Measurements from ENCODE around the gene ADAMTS4.
"Not testable (repeated sequence)": the region's sequence is repeated elsewhere in the genome, so short reads cannot be mapped to it uniquely, and the experiment has no call there.

ADAMTS4 gene, protein sequence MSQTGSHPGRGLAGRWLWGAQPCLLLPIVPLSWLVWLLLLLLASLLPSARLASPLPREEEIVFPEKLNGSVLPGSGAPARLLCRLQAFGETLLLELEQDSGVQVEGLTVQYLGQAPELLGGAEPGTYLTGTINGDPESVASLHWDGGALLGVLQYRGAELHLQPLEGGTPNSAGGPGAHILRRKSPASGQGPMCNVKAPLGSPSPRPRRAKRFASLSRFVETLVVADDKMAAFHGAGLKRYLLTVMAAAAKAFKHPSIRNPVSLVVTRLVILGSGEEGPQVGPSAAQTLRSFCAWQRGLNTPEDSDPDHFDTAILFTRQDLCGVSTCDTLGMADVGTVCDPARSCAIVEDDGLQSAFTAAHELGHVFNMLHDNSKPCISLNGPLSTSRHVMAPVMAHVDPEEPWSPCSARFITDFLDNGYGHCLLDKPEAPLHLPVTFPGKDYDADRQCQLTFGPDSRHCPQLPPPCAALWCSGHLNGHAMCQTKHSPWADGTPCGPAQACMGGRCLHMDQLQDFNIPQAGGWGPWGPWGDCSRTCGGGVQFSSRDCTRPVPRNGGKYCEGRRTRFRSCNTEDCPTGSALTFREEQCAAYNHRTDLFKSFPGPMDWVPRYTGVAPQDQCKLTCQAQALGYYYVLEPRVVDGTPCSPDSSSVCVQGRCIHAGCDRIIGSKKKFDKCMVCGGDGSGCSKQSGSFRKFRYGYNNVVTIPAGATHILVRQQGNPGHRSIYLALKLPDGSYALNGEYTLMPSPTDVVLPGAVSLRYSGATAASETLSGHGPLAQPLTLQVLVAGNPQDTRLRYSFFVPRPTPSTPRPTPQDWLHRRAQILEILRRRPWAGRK

GRCh38 chr1:161198897-161199431, at the start of gene ADAMTS4:
ADAMTS4 (minus strand) TSS chr1:161199054; CDS start chr1:161198627, 427 bp downstream.
- no peak for DNase-seq

DNA sequence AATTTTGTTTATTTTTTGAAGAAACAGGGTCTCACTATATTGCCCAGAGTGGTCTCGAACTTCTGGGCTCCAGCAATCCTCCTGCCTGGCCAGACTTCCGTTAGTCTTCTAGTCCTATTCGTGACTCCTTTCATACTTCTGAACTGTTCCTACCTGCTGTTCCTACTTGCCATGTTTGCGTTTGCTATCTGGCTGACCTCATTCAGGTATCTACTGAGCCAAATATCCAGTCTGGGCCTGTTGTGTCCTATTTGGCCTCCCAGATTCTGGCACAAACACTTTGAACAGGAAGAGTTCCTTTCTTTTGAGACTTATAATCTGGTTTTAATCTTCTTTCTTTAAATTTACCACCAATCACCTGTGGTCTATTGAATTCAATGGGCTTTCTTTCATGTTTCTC, 46.0 kb upstream of the ADAMTS4 start:
- DNase-seq, result no peak

DNA sequence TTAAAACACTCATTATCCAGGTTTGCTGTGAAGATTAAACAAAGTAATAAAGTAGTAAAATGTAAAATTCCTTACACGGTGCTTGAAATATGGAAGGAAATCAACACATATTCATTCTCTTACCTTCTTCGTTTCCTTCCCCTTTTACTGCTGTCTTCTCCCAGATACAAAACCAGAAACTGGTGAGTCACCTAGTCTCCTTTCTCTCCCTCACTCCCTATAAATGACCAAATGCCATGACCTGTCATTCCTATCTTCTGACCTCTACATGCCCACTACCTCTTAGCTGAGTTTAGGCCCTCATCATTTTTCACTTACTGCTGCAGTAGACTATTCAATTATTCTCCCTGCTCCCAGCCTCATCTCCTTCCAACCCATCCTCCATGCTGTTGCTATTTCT, 43.5 kb upstream of the ADAMTS4 start:
- DNase-seq, result no peak

GRCh38 chr1:161241682-161242081, 42.8 kb upstream of the ADAMTS4 start:
- no peak for DNase-seq

DNA sequence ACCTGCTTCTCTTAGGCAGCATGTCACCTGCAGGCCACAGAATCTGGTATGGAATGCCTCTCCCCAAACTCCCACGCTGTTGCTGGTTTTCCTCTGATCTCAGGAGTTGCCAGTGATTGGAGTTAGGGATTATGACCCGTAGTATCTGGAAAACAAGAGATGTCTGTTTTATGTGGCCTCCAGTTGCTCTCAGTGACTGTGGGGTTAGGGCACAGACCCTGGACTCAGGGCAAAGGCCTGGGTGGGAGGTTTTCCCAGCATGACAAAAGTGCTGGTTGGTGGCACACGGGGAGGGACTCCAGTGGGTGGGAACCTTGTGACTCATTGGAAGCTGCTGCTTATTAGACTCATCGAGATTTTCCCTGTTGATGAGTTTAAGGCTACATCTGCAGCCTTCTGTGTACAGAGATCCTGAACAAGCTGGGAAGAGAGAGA, 39.2 kb upstream of the ADAMTS4 start, which contains the start of gene NR1I3:
NR1I3 (minus strand) TSS at position 165 of the 435 bp plus-strand sequence. CDS start 1,638 bp downstream, outside the sequence.
- DNase-seq, result no peak

GRCh38 chr1:161235957-161236775, 37.3 kb upstream of the ADAMTS4 start:
- DNase-seq, result no peak

- DNase-seq, result no peak
Measured at GRCh38 chr1:161233102-161233501, 34.2 kb upstream of the ADAMTS4 start.

DNA sequence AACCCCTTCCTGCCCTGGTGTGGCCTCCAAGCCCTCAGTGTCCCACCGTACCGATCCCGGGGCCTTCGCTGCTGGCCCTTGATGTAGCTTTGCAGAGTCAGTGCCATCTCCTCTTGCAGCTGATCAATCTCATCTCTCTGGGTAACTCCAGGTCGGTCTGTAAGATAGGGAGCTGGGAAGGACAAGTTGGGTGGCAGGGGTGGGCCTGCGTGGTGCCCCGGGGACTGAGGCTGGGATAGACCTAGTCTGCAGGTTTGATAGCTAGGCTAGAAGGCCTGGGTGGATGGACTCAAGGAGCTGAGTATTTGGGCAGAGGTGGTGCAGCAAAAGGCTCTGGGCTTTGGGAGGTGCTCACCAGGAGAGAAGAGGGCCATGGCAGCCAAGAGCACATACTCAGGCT, 31.9 kb upstream of the ADAMTS4 start:
- no peak for DNase-seq

GRCh38 chr1:161229896-161230295, 31.0 kb upstream of the ADAMTS4 start:
- DNase-seq, result no peak

DNA sequence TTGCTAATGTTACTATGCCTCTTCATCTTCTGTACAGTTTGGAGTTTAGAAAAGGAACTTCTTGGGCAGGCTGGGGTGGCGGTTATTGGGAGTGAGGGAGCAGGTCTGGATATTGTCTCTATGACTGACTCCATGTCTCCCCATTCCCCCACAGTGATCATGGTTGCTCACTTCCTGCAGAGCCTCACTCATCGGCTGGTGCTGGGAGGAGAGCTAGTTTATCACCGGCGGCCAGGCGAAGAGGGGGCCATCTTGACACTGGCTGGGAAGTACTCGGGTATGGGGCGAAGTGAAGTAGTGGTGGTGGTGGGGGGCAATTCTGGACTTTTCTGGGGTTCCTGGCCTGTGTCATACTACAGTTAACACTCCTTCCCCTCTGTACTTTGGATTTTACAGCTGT, 29.2 kb upstream of the ADAMTS4 start:
- DNase-seq, result no peak

GRCh38 chr1:161227196-161227871, 28.5 kb upstream of the ADAMTS4 start:
- peak; percentile 49 for DNase-seq

DNA sequence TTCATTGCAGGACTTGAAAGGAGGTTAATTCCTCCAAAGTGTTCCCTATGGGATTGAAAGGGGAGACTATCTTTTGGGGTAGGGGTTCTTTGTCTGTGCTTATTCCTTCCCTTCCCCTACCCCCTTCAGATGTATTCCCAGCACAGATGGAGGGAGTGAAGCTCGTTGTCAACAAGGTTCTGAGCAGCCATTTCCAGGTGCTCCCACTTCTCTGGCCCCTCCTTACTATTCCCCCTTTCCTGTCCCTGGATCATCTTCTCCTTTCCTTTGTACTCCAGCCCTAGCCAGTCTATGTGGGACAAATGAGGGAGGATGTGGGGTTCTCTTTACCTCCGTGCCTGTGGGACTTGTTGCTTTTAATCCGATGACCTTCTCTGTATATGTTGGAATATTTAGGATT, 27.9 kb upstream of the ADAMTS4 start:
- no peak for DNase-seq

GRCh38 chr1:161226320-161226711, 27.5 kb upstream of the ADAMTS4 start:
- DNase-seq, result no peak

GRCh38 chr1:161225534-161226319, 26.9 kb upstream of the ADAMTS4 start, which contains the start of gene TOMM40L:
TOMM40L (plus strand) TSS chr1:161226060; CDS start chr1:161226490, 430 bp downstream.
- DNase-seq, result peak; percentile 98

DNA sequence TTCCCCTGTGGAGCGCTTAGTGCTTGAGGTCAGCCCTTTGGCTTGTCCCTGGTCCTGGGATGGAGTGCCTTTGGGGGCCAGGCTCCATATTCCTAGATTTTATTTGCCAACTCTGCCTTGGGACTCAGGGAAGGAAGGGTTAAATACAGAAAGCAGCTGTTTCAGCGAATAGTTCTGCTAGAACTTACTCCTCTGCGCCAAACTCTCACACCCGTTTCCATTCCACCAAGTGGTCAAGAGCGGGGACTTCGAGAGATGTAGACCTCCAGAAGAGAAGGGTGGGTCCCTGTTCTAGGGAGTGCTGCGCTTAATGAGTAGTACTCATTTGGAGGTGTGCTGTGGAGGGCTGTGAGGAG, 26.3 kb upstream of the ADAMTS4 start:
- no peak for DNase-seq

DNA sequence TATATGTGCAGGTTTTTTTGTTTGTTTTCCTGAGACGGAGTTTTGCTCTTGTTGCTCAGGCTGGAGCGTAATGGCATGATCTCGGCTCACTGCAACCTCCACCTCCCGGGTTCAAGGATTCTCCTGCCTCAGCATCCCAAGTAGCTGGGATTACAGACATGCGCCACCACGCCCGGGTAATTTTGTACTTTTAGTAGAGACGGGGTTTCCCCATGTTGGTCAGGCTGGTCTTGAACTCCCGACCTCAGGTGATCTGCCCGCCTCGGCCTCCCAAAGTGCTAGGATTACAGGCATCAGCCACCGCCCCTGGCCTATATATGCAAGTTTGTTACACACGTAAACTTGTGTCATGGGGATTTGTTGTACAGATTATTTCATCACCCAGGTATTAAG, 25.8 kb upstream of the ADAMTS4 start:
- not testable (repeated sequence) for DNase-seq

DNA sequence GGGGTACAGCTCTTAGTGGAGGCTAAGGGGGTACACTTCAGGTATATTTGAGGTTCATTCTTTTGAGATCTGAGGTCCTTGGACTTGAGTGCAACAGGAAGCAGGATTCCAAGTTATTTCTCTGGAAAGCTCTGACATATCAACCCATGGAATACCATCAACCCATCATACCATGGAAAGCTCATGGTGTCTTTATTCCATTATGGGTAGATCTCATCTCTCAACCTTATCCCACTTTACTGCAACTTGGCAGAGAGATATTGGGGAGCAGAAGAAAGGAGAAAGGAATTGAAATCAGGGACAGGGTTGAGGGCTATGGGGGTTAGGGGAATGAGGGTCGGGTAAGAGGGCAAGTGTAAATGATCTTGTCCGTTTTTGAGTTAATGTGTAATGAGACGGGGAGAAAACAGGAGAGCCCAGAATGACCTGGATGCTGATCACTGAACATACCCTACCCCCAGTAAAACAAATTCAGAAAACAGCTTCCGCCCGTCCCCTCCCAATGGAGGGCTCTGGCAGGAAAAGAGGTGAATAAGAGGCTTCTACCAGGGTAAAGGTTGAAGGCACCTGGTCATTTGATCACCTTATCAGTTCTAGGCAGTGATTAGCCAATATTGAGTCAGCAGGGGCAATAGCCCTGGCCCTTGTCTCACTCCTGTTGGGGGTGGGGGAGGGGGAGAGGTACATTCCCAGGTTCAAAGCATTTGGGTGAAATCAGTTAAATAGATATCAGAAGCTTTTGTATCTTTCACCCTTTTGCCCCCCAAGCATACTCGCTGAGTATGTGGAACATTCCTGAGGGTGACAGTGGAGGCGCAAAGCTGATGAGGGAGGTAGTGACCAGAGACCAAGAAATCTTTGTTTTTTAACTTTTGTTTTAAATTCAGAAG, 25.2 kb upstream of the ADAMTS4 start:
- DNase-seq, result no peak

DNA sequence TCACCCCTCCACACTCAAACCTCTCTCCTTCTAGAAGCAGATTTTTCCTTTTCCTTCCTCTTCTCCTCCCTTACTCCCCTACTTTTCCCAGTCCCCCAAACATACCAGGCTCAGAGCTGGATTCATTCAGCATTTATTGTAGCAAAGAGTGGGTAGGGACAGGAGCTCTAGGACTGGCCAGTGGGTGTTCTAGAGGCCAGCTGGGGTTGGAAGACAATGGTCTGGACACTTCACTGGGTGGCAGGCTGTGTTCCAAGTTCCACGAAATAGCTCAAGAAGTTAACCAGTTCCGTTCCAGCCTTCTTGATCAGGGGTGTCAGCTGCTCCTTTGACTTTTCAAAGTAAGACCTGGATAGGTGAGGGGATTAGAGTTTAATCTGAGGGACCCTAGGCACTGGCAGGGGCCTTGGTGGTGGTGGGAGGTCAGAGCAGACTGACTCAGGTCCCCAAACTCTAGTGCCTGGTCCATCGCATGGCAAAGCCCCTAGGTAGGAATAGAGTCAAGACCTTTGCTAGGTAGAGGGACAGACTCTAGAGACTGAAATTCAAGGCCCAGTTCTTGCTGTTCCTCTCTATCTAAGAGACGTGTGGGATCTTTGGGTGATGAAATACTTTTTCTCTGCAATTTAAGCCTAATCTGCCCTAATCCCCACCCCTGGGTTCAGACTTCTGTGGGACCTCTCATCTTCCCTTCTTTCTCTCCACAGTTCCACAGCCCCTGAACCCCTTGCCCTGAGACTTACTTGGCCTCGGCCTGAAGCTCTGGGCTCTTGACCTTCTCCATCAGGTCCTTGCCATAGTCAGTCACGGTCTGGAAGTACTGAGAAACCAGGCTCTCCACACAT, 23.5 kb upstream of the ADAMTS4 start:
- DNase-seq, result no peak

- DNase-seq, result no peak
Measured at GRCh38 chr1:161220002-161220401, 21.1 kb upstream of the ADAMTS4 start.
